HT1080 (cell line): ENCODE data around the gene AWAT1. TPM values are rescaled to one million over a fixed set of nuclear protein-coding genes. Genes with fewer than 3 reads are reported as not detected.

ENCODE experiments used
- DNase-seq: peaks from one replicate; pipeline ENCODE4 v3.0.0-alpha.2; 2015; ENCODE audit warnings: low read depth
- polyA plus RNA-seq, 2 experiments: library from polyadenylated mRNA; depleted of rRNA; stranded (reverse); fragments of >200 nt; gene quantifications; 2 replicates each; pipeline ENCODE4 v1.2.3, GENCODE V29; 2015
- total RNA-seq: library from RNA; depleted of rRNA; stranded (reverse); fragments of >200 nt; shearing (Covaris generic); gene quantifications from 2 replicates; pipeline ENCODE4 v1.2.3, GENCODE V29; 2014; rRNA removed

AWAT1 gene
- total RNA-seq = not detected in 2 replicates
- polyA plus RNA-seq (2015; cell fraction: cytosol; rRNA removed) = not detected in 2 replicates
- polyA plus RNA-seq (2015; cell fraction: nucleus; rRNA removed) = not detected in 2 replicates

GRCh38 chrX:70234355-70234754, at the start of gene AWAT1:
Gene AWAT1, plus strand, starts transcription at chrX:70234655. Its CDS starts 41 bp downstream, at chrX:70234696.
- DNase-seq = no peak

- no peak for DNase-seq
Measured at GRCh38 chrX:70190225-70190624, 44.2 kb upstream of the AWAT1 start.

GRCh38 chrX:70196961-70197720, 37.3 kb upstream of the AWAT1 start:
- peak; percentile 53 for DNase-seq

GRCh38 chrX:70201732-70202131, 32.7 kb upstream of the AWAT1 start:
- DNase-seq = no peak

- DNase-seq = no peak
Measured at GRCh38 chrX:70208479-70208878, 26.0 kb upstream of the AWAT1 start.

GRCh38 chrX:70209570-70209969, 24.9 kb upstream of the AWAT1 start:
- DNase-seq = peak; percentile 1

GRCh38 chrX:70219938-70220764, 14.3 kb upstream of the AWAT1 start:
- peak; percentile 21 for DNase-seq

GRCh38 chrX:70226048-70226447, 8.4 kb upstream of the AWAT1 start:
- DNase-seq = no peak

GRCh38 chrX:70226687-70227086, 7.8 kb upstream of the AWAT1 start:
- DNase-seq = no peak

- no peak for DNase-seq
Measured at GRCh38 chrX:70231666-70232065, 2.8 kb upstream of the AWAT1 start.

- no peak for DNase-seq
Measured at GRCh38 chrX:70240751-70241150, 6.3 kb downstream of the AWAT1 start.

GRCh38 chrX:70241501-70241900, 7.0 kb downstream of the AWAT1 start:
- no peak for DNase-seq

- peak; percentile 67 for DNase-seq
Measured at GRCh38 chrX:70243601-70244000, 9.1 kb downstream of the AWAT1 start.

GRCh38 chrX:70244881-70245280, 10.4 kb downstream of the AWAT1 start:
- no peak for DNase-seq

- DNase-seq = no peak
Measured at GRCh38 chrX:70247252-70247651, 12.8 kb downstream of the AWAT1 start.

GRCh38 chrX:70252491-70252890, 18.0 kb downstream of the AWAT1 start:
- no peak for DNase-seq

- peak; percentile 76 for DNase-seq
Measured at GRCh38 chrX:70253377-70254062, 19.1 kb downstream of the AWAT1 start.

GRCh38 chrX:70254063-70254400, 19.6 kb downstream of the AWAT1 start:
- DNase-seq = peak; percentile 76

- no peak for DNase-seq
Measured at GRCh38 chrX:70254909-70255308, 20.5 kb downstream of the AWAT1 start.

- no peak for DNase-seq
Measured at GRCh38 chrX:70255452-70255851, 21.0 kb downstream of the AWAT1 start.

- DNase-seq = no peak
Measured at GRCh38 chrX:70257423-70258288, 23.2 kb downstream of the AWAT1 start.
